Measurements from ENCODE around the gene C19orf47. TPM values are rescaled to one million over a fixed set of nuclear protein-coding genes. Genes with fewer than 3 reads are reported as not detected.
"Not testable (repeated sequence)": the region's sequence is repeated elsewhere in the genome, so short reads cannot be mapped to it uniquely, and the experiment has no call there.

The C19orf47 gene
- total and polyA plus RNA-seq, 10 donors = 8.2 to 21.9 (median 13.0) TPM

DNA sequence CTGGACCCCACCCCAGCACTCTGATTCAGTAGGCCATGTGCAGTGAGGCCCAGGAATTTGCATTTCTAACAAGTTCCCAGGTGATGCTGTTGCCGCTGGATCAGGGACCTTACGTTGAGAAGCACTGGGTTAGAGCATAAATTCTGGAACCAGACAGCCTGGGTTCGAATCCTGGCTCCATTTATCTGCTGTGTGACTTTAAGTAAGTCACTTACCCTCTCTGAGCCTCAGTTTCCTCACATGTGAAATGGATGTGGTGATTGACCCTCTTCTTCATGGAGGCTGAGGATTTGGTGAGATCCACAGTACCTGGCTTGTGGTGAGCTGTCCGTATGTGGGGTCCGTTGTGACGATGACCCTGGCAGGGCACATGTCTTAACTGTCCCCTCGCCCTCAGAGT lies 25.9 kb upstream of the C19orf47 start:
- peaks cover 0 to 8% (median 2%) of the 10 kb centered on the region in 6 donors for H3K4me1 ChIP-seq
- TF ChIP-seq POLR2AphosphoS5 (IDR thresholded peaks at IDR 0.05) = no peak
- TF ChIP-seq, protein P1, sequence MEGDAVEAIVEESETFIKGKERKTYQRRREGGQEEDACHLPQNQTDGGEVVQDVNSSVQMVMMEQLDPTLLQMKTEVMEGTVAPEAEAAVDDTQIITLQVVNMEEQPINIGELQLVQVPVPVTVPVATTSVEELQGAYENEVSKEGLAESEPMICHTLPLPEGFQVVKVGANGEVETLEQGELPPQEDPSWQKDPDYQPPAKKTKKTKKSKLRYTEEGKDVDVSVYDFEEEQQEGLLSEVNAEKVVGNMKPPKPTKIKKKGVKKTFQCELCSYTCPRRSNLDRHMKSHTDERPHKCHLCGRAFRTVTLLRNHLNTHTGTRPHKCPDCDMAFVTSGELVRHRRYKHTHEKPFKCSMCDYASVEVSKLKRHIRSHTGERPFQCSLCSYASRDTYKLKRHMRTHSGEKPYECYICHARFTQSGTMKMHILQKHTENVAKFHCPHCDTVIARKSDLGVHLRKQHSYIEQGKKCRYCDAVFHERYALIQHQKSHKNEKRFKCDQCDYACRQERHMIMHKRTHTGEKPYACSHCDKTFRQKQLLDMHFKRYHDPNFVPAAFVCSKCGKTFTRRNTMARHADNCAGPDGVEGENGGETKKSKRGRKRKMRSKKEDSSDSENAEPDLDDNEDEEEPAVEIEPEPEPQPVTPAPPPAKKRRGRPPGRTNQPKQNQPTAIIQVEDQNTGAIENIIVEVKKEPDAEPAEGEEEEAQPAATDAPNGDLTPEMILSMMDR (IDR thresholded peaks at IDR 0.05 in 8 of 11, conservative IDR thresholded peaks at IDR 0.05 in 3 of 11) = no peak
- TF ChIP-seq POLR2A (IDR thresholded peaks at IDR 0.05) = no peak
- DNase-seq = no peak
- H3K9me3 ChIP-seq = no peaks in the 10 kb centered on the region
- no peak overlapping the region for H3K27ac ChIP-seq
- H3K27me3 ChIP-seq (replicated peaks in 1 of 7) = no peaks in the 10 kb centered on the region
- peaks cover 0 to 98% (median 49%) of the 10 kb centered on the region in 6 donors for H3K36me3 ChIP-seq
- H3K4me3 ChIP-seq = no peak overlapping the region
- intact Hi-C loops (cut with DNase I; ENCODE audit: low total_unique reads) = no loop called here
- WGBS, 5 donors = 95 to 98% (median 96%) methylated on average over 6 to 7 of the region's 7 CpGs

DNA sequence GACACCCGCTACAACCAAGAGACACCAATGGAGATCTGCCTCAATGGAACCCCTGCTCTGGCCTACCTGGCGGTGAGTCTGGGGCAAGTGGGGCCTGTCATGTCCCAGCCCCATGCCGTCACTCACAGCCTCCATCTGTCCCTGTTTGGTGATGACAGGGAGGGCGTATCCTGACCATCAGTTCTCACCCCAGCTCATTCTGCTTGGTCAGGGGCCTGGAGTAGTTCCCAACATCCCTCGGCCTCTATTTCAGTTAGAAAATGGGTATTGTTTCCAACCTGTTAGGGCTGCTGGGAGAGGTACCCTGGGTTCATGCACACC lies 23.6 kb upstream of the C19orf47 start:
- TF ChIP-seq POLR2AphosphoS5 (IDR thresholded peaks at IDR 0.05) = peak in 1 of 3 donors; percentile 29
- TF ChIP-seq POLR2A (IDR thresholded peaks at IDR 0.05) = no peak
- no peak overlapping the region for H3K27ac ChIP-seq
- H3K36me3 ChIP-seq = peaks cover 0 to 99% (median 51%) of the 10 kb centered on the region in 6 donors
- no peak overlapping the region for H3K4me3 ChIP-seq
- intact Hi-C loops (cut with DNase I; ENCODE audit: low total_unique reads) = no loop called here
- WGBS, 5 donors = 93 to 99% (median 98%) methylated on average over 3 to 5 of the region's 5 CpGs
- DNase-seq = no peak
- H3K27me3 ChIP-seq (replicated peaks in 1 of 7) = no peaks in the 10 kb centered on the region
- peaks cover 0 to 9% (median 2%) of the 10 kb centered on the region in 6 donors for H3K4me1 ChIP-seq
- H3K9me3 ChIP-seq = no peaks in the 10 kb centered on the region

DNA sequence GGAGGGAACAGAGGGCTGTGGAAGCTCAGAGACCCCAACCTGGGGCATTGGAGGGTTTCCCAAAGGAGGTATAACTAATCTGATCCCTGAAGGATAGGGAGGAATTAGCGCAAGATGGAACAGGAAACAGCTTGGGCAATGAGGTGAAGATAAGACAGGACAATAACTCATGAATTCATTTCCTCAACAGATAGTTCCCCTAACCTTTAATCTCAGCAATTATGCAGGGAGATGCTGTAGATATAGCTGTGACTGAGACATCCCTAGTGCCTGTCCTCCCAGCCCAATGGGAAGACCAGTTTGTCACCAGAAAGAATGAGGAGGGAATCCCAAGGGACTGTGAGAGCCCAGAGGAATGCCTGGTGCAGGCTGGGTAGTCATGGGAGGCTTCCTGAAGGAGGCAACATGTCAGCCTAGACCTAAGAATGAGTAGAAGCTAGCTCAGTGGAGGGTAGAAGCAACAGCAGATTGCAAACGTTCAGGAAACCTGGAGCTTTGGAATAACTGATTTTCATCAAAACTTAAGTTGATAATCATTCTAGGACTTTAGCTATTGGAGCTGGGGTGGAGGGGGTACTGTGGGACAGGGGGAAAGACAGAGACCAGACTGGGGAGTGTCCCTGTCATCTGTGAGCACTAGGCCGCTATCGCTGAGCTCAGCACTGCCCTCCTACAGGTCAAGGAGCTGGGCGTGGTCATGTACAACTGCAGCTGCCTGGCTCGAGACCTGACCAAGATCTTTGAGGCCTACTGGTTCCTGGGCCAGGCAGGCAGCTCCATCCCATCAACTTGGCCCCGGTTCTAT lies 23.0 kb upstream of the C19orf47 start:
- H3K27me3 ChIP-seq (replicated peaks in 1 of 7) = no peaks in the 10 kb centered on the region
- no peak overlapping the region for H3K4me3 ChIP-seq
- no peak for DNase-seq
- peaks cover 0 to 97% (median 53%) of the 10 kb centered on the region in 6 donors for H3K36me3 ChIP-seq
- TF ChIP-seq, protein P1 (IDR thresholded peaks at IDR 0.05 in 8 of 11, conservative IDR thresholded peaks at IDR 0.05 in 3 of 11) = no peak
- TF ChIP-seq POLR2AphosphoS5 (IDR thresholded peaks at IDR 0.05) = peak in 1 of 3 donors; percentile 20
- H3K4me1 ChIP-seq = peaks cover 0 to 15% (median 3%) of the 10 kb centered on the region in 6 donors
- intact Hi-C loops (cut with DNase I; ENCODE audit: low total_unique reads) = no loop called here
- H3K9me3 ChIP-seq = no peaks in the 10 kb centered on the region
- WGBS, 5 donors = 66 to 85% (median 78%) methylated on average over 5 to 7 of the region's 7 CpGs
- no peak overlapping the region for H3K27ac ChIP-seq

DNA sequence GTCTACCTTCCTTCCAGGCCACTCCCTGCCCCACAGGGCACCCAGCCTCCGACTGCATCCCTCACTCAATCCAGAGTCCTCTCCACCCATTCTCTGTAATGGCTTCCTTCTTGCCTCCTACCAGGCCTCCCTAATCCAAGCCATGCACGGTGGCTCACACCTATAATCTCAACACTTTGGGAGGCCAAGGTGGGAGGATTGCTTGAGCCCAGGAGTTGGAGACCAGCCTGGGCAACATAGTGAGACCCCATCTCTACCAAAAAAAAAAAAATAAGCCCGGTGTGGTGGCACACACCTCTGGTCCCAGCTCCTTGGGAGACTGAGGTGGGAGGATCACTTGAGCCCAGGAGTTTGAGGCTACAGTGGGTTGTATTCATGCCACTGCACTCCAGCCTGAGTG lies 22.1 kb upstream of the C19orf47 start:
- WGBS, 5 donors = 92 to 95% (median 95%) methylated on average over 3 of the region's 3 CpGs
- H3K27me3 ChIP-seq (replicated peaks in 1 of 7); intact Hi-C loops (cut with DNase I; ENCODE audit: low total_unique reads); H3K4me3 ChIP-seq; H3K27ac ChIP-seq; DNase-seq; H3K9me3 ChIP-seq: not testable (repeated sequence)
- Histone ChIP-seq H3K4me1 (peaks cover 0 to 24% (median 9%) of the 10 kb centered on the region in 6 donors), H3K36me3 (peaks cover 0 to 91% (median 53%) of the 10 kb centered on the region in 6 donors)

DNA sequence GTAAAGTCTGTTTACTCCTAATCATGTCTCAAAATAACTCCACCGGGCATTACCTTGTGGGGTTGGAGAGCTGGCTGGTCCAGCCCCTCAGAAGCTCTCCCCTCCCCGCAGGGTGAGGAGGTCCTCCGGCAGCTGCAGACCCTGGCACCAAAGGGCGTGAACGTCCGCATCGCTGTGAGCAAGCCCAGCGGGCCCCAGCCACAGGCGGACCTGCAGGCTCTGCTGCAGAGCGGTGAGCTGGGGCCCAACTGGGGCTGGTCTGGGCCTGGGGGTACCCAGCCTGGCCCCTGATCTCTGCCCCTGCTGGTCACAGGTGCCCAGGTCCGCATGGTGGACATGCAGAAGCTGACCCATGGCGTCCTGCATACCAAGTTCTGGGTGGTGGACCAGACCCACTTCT lies 21.6 kb upstream of the C19orf47 start:
- TF ChIP-seq POLR2AphosphoS5 (IDR thresholded peaks at IDR 0.05) (peak in 1 of 3 donors; percentile 24), POLR2A (IDR thresholded peaks at IDR 0.05) (no peak)
- TF ChIP-seq, protein P1 (IDR thresholded peaks at IDR 0.05 in 8 of 11, conservative IDR thresholded peaks at IDR 0.05 in 3 of 11) = no peak
- 88 to 94% (median 93%) methylated on average over 8 to 12 of the region's 12 CpGs for WGBS, 5 donors
- peaks cover 0 to 29% (median 14%) of the 10 kb centered on the region in 6 donors for H3K4me1 ChIP-seq
- no peaks in the 10 kb centered on the region for H3K27me3 ChIP-seq (replicated peaks in 1 of 7)
- no peak overlapping the region for H3K4me3 ChIP-seq
- H3K27ac ChIP-seq = no peak overlapping the region
- peaks cover 0 to 87% (median 50%) of the 10 kb centered on the region in 6 donors for H3K36me3 ChIP-seq
- DNase-seq = no peak
- intact Hi-C loops (cut with DNase I; ENCODE audit: low total_unique reads) = no loop called here
- no peaks in the 10 kb centered on the region for H3K9me3 ChIP-seq
